HCT116 (cell line): ENCODE measurements around the gene SLC25A43. TPM values are rescaled to one million over a fixed set of nuclear protein-coding genes. Genes with fewer than 3 reads are reported as not detected.

Experiments
- ATAC-seq: fragments of 200-7000 bp; cut with Tn5 transposase; 2 replicates; pipeline ENCODE4 v1.9.1; 2020; ENCODE audit warnings: mild to moderate bottlenecking, moderate library complexity
- BruUV-seq: library from RNA; stranded (reverse); fragments of 400-500 nt; replicated peaks from 2 replicates; lab custom pipeline; 2021; lab: Mats Ljungman, UMichigan
- CTCF ChIA-PET: fragments of 300-600 bp; sonication (Branson Sonifier 250); formaldehyde crosslinking; loops from one replicate; lab custom pipeline; 2021; ENCODE audit warnings: antibody characterized with exemption; lab: Charles Lee
- POLR2A ChIA-PET: fragments of 300-600, 350-600 bp; sonication (Branson Sonifier 250); formaldehyde crosslinking; loops from one replicate; lab custom pipeline; 2021; ENCODE audit warnings: antibody characterized with exemption; lab: Charles Lee
- RAD21 ChIA-PET, 2 experiments: fragments of 300-600 bp; sonication (Branson Sonifier 250); formaldehyde crosslinking; loops; one replicate each; lab custom pipeline; 2023; ENCODE audit warnings: low total read pairs in 2 of 2; ENCODE audit not compliant: uncharacterized antibody in 2 of 2, unreplicated experiment in 2 of 2, low non-redundant PET in 1 of 2; lab: Charles Lee
- DNase-seq: peaks from one replicate; pipeline ENCODE4 v3.0.0-alpha.2; 2010; ENCODE audit warnings: low read depth, low spot score
- H2AFZ ChIP-seq: fragments of 200-600 bp; shearing (Covaris generic), sonication (generic); 2 replicates; pipeline ENCODE4 v1.6.1; 2017; ENCODE audit warnings: low read depth, mixed run types, mixed read lengths, antibody characterized with exemption, low read length; ENCODE audit not compliant: poor library complexity, severe bottlenecking
- H3K27ac ChIP-seq: 2 replicates; pipeline ENCODE4 v1.5.1; 2012; ENCODE audit warnings: low read depth, low read length
- H3K27me3 ChIP-seq: fragments of 200-600 bp; sonication (generic); 2 replicates; pipeline ENCODE4 v1.6.1; 2016; ENCODE audit warnings: mixed run types, low read length, mixed read lengths; ENCODE audit not compliant: insufficient read depth
- H3K36me3 ChIP-seq, 2 experiments: fragments of 200-500 bp in 1 of 2; fragments of 200-600 bp in 1 of 2; sonication (Bioruptor generic) in 1 of 2; sonication (generic) in 1 of 2; 2 replicates each; pipeline versions ENCODE4 v1.5.1 to v1.6.1; 2014 to 2016; ENCODE audit warnings: low read length in 2 of 2, inconsistent platforms in 1 of 2, mixed read lengths in 1 of 2, mixed run types in 1 of 2; ENCODE audit not compliant: insufficient read depth in 2 of 2, control insufficient read depth in 1 of 2
- H3K4me1 ChIP-seq, 2 experiments: fragments of 200-600 bp in 1 of 2; sonication (generic) in 1 of 2; 2 replicates each; pipeline versions ENCODE4 v1.5.1 to v1.6.1; 2012 to 2017; ENCODE audit warnings: low read length in 2 of 2, inconsistent platforms in 1 of 2, mild to moderate bottlenecking in 1 of 2, mixed read lengths in 1 of 2, mixed run types in 1 of 2, moderate library complexity in 1 of 2; ENCODE audit not compliant: insufficient read depth in 2 of 2, control insufficient read depth in 1 of 2
- H3K4me2 ChIP-seq: fragments of 200-600 bp; sonication (generic); 2 replicates; pipeline ENCODE4 v1.6.1; 2017; ENCODE audit warnings: mixed run types, low read length, mixed read lengths
- H3K4me3 ChIP-seq, 2 experiments: fragments of 200-600 bp in 1 of 2; sonication (generic) in 1 of 2; replicated peaks in 1 of 2; 2 replicates each; pipeline ENCODE4 v1.5.1; 2011 to 2016; ENCODE audit warnings: low read length in 2 of 2, control low read depth in 1 of 2, low read depth in 1 of 2, mild to moderate bottlenecking in 1 of 2, mixed read lengths in 1 of 2, mixed run types in 1 of 2
- H3K79me2 ChIP-seq: fragments of 200-600 bp; sonication (generic); 2 replicates; pipeline ENCODE4 v1.6.1; 2017; ENCODE audit warnings: mild to moderate bottlenecking, mixed run types, low read length, moderate library complexity, mixed read lengths; ENCODE audit not compliant: insufficient read depth
- H3K9ac ChIP-seq: fragments of 200-600 bp; sonication (generic); 2 replicates; pipeline ENCODE4 v1.6.1; 2016; ENCODE audit warnings: low read length, mixed read lengths
- H3K9me2 ChIP-seq: fragments of 200-600 bp; sonication (generic), shearing (Covaris generic); 2 replicates; pipeline ENCODE4 v1.6.1; 2017; ENCODE audit warnings: mixed run types, mild to moderate bottlenecking, moderate library complexity; ENCODE audit not compliant: insufficient read depth
- H3K9me3 ChIP-seq, 2 experiments: fragments of 200-500 bp in 1 of 2; fragments of 200-600 bp in 1 of 2; sonication (Bioruptor generic) in 1 of 2; sonication (generic) in 1 of 2; 2 replicates each; pipeline ENCODE4 v1.6.1; 2014 to 2017; ENCODE audit warnings: low read length in 2 of 2, mixed read lengths in 2 of 2, inconsistent platforms in 1 of 2, low read depth in 1 of 2, mild to moderate bottlenecking in 1 of 2, mixed run types in 1 of 2, moderate library complexity in 1 of 2; ENCODE audit not compliant: control insufficient read depth in 1 of 2, insufficient read depth in 1 of 2
- H4K20me1 ChIP-seq: fragments of 200-600 bp; sonication (generic), shearing (Covaris generic); 2 replicates; pipeline ENCODE4 v1.6.1; 2017; ENCODE audit warnings: mixed run types, mild to moderate bottlenecking, moderate library complexity; ENCODE audit not compliant: insufficient read depth
- CBX3 ChIP-seq: IDR thresholded peaks from 2 replicates; pipeline ENCODE4 v1.6.1; 2012; ENCODE audit warnings: low read depth
- CEBPB ChIP-seq: IDR thresholded peaks from 2 replicates; pipeline ENCODE4 v1.6.1; 2012; ENCODE audit warnings: low read depth
- ELF1 ChIP-seq: IDR thresholded peaks from 2 replicates; pipeline ENCODE4 v1.6.1; 2012; ENCODE audit warnings: low read depth, borderline replicate concordance
- EZH2 ChIP-seq: fragments of 200-600 bp; sonication (generic); IDR thresholded peaks from 2 replicates; pipeline ENCODE4 v1.6.1; 2017; ENCODE audit warnings: antibody characterized with exemption, mixed run types
- EZH2phosphoT487 ChIP-seq: fragments of 200-600 bp; IDR thresholded peaks from 2 replicates; pipeline ENCODE4 v1.6.1; 2018; ENCODE audit warnings: antibody characterized with exemption, borderline replicate concordance
- FOSL1 ChIP-seq: IDR thresholded peaks from 2 replicates; pipeline ENCODE4 v1.6.1; 2012; ENCODE audit warnings: low read depth
- POLR2A ChIP-seq: IDR thresholded peaks from 2 replicates; pipeline ENCODE4 v1.7.0; 2011; ENCODE audit warnings: borderline replicate concordance; ENCODE audit not compliant: insufficient read depth, insufficient read length; ENCODE audit errors: extremely low read depth
- POLR2AphosphoS5 ChIP-seq: IDR thresholded peaks from 2 replicates; pipeline ENCODE4 v1.6.1; 2011; ENCODE audit warnings: mild to moderate bottlenecking, low read depth, low read length, moderate library complexity
- RAD21 ChIP-seq: IDR thresholded peaks from 2 replicates; pipeline ENCODE4 v1.6.1; 2012; ENCODE audit warnings: low read depth, mild to moderate bottlenecking
- SRF ChIP-seq: IDR thresholded peaks from 2 replicates; pipeline ENCODE4 v1.6.1; 2012; ENCODE audit warnings: low read depth
- YY1 ChIP-seq: IDR thresholded peaks from 2 replicates; pipeline ENCODE4 v1.6.1; 2011; ENCODE audit warnings: low read length, low read depth, moderate library complexity, mild to moderate bottlenecking; ENCODE audit not compliant: insufficient replicate concordance; ENCODE audit errors: extremely low read depth
- ZBTB33 ChIP-seq: IDR thresholded peaks from 2 replicates; pipeline ENCODE4 v1.6.1; 2011; ENCODE audit warnings: mild to moderate bottlenecking, low read length, moderate library complexity; ENCODE audit not compliant: insufficient replicate concordance; ENCODE audit errors: extremely low read depth
- ZFX ChIP-seq: fragments of 450-650 bp; IDR thresholded peaks from 2 replicates; pipeline ENCODE4 v1.6.1; 2017
- ZNF274 ChIP-seq: fragments of 200-500 bp; sonication (Bioruptor generic); IDR thresholded peaks from 2 replicates; pipeline ENCODE4 v1.6.1; 2014; ENCODE audit warnings: mild to moderate bottlenecking, low read depth, low read length, inconsistent platforms
- intact Hi-C: fragments of 100-400 bp; cut with micrococcal nuclease; formaldehyde crosslinking; loops from 2 replicates; pipeline ENCODE4 v1.10.0; 2022
- total RNA-seq: library from RNA; stranded (reverse); gene quantifications from one replicate; pipeline ENCODE4 v1.2.1, GENCODE V29; 2021; ENCODE audit not compliant: unreplicated experiment

Gene SLC25A43
- total RNA-seq, 1 experiment from 2014 or later = 14.1 TPM

GRCh38 chrX:119427024-119427794, 28.1 kb downstream of the SLC25A43 start:
- Histone ChIP-seq H3K27ac (no peak overlapping the region), H3K27me3 (no peaks in the 10 kb centered on the region), H3K9me3 (no peaks in the 10 kb centered on the region), H3K36me3 (no peaks in the 10 kb centered on the region; a peak in 1 of 4 replicates), H3K9ac (no peak overlapping the region), H3K4me3 (no peak overlapping the region), H3K9me2 (no peaks in the 10 kb centered on the region), H4K20me1 (no peaks in the 10 kb centered on the region), H3K4me1 (peaks cover 0 to 4% of the 10 kb centered on the region in 2 experiments; a peak in 1 of 4 replicates), H3K4me2 (no peak overlapping the region), H3K79me2 (no peaks in the 10 kb centered on the region), H2AFZ (no peak overlapping the region)
- ChIA-PET RAD21 (no interaction called here), CTCF (no interaction called here), POLR2A (no interaction called here)
- ATAC-seq (no peak), DNase-seq (no peak)
- BruUV-seq = no TSS peak
- no peak for TF ChIP-seq ZFX
- no peak for TF ChIP-seq ZNF274
- TF ChIP-seq POLR2A = no peak
- TF ChIP-seq ZBTB33 = no peak
- TF ChIP-seq EZH2phosphoT487 = no peak
- intact Hi-C loops = no loop called here

GRCh38 chrX:119427795-119428185, 28.7 kb downstream of the SLC25A43 start:
- intact Hi-C loops = no loop called here
- H3K4me3 ChIP-seq = no peak overlapping the region
- no peak overlapping the region for H3K4me2 ChIP-seq
- H3K27ac ChIP-seq = no peak overlapping the region
- ATAC-seq = no peak
- no peaks in the 10 kb centered on the region for H3K9me3 ChIP-seq
- H3K9ac ChIP-seq = no peak overlapping the region
- no peaks in the 10 kb centered on the region; a peak in 1 of 4 replicates for H3K36me3 ChIP-seq
- H3K79me2 ChIP-seq = no peaks in the 10 kb centered on the region
- RAD21 ChIA-PET = no interaction called here
- H3K27me3 ChIP-seq = no peaks in the 10 kb centered on the region
- H3K9me2 ChIP-seq = no peaks in the 10 kb centered on the region
- H4K20me1 ChIP-seq = no peaks in the 10 kb centered on the region
- CTCF ChIA-PET = no interaction called here
- H3K4me1 ChIP-seq = peaks cover 0 to 4% of the 10 kb centered on the region in 2 experiments; a peak in 1 of 4 replicates
- no peak for DNase-seq
- POLR2A ChIA-PET = no interaction called here
- no TSS peak for BruUV-seq
- H2AFZ ChIP-seq = no peak overlapping the region
- TF ChIP-seq POLR2AphosphoS5 (no peak), RAD21 (no peak), SRF (no peak), ZFX (no peak), CBX3 (no peak), CEBPB (no peak), FOSL1 (no peak), EZH2phosphoT487 (no peak), ELF1 (no peak), EZH2 (no peak), YY1 (no peak), ZBTB33 (no peak)
